ENCODE measurements around the gene CDC42BPB.
A peak's percentile ranks its signal among the peaks of the same experiment; 100 is the strongest.

CDC42BPB gene

DNA sequence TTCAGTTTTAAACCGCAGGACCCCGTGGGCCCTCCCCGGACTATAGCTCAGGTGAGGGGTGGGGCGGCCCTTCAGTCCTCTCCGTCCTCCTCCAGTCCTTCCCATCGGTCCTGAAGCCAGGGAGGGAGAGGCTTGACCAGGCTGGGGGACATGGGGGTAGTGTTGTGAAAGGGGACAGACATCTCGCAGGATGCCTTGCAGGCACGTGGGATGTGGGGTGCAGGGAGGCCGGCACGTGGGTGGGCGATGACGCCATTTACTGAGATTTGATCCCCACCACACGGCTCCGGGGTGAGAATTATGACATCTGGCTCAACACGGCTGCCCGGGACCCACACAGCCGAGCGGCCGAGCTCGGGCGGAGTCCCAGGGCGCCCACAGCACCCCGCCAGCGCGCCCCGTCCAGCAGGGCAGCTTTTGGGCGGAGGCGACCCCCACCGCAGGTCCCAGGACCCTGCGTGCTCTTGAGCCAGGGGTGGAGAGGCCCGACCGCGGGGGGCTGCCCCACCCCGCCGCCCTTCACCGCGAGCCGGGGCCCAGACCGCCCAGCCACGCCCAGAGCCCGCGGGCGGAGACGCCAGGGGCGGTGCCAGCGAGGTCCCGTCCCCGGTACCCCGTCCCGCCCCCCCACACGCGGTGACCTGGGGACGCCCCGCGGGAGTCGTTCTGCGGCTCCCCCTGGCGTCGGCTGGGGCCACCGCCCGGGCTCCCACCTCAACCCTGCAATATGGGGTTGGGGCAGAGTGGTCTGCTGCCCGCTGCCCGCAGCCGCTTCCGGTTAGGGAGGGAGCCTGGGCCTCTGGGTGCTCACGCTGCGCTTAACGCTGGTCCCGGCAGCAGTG, 33.9 kb upstream of the CDC42BPB start:
- Histone ChIP-seq H3K27ac (ENCODE audit: low read length) (no peak overlapping the region), H3K4me1 (ENCODE audit: insufficient read depth, low read length) (peaks cover 16% of the 10 kb centered on the region), H3K4me3 (ENCODE audit: low read depth in 1 of 2, low read length in 2 of 2) (peak overlapping the region in 1 of 2 experiments; percentile 43; a peak in 2 of 4 replicates), H3K4me2 (ENCODE audit: insufficient read depth, low read length) (peak overlapping the region; percentile 70), H3K9me3 (ENCODE audit: insufficient read depth, low read length, severe bottlenecking) (no peaks in the 10 kb centered on the region), H2AFZ (ENCODE audit: low read depth, low read length) (peak overlapping the region; percentile 51), H3K36me3 (ENCODE audit: insufficient read depth, low read length) (no peaks in the 10 kb centered on the region), H4K20me1 (ENCODE audit: insufficient read depth, low read length) (peaks cover 10% of the 10 kb centered on the region), H3K27me3 (ENCODE audit: insufficient read depth, low read length, poor library complexity) (peaks cover 13% of the 10 kb centered on the region), H3K9ac (ENCODE audit: low read depth, low read length) (peak overlapping the region; percentile 26; the same call in 1 of the 2 replicates), H3K79me2 (ENCODE audit: insufficient read depth, low read length) (no peaks in the 10 kb centered on the region)
- DNase-seq (peak; percentile 77), ATAC-seq (ENCODE audit: insufficient read depth, low read depth) (peak; percentile 92)
- TF ChIP-seq, protein P1, sequence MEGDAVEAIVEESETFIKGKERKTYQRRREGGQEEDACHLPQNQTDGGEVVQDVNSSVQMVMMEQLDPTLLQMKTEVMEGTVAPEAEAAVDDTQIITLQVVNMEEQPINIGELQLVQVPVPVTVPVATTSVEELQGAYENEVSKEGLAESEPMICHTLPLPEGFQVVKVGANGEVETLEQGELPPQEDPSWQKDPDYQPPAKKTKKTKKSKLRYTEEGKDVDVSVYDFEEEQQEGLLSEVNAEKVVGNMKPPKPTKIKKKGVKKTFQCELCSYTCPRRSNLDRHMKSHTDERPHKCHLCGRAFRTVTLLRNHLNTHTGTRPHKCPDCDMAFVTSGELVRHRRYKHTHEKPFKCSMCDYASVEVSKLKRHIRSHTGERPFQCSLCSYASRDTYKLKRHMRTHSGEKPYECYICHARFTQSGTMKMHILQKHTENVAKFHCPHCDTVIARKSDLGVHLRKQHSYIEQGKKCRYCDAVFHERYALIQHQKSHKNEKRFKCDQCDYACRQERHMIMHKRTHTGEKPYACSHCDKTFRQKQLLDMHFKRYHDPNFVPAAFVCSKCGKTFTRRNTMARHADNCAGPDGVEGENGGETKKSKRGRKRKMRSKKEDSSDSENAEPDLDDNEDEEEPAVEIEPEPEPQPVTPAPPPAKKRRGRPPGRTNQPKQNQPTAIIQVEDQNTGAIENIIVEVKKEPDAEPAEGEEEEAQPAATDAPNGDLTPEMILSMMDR (IDR thresholded peaks at IDR 0.05; ENCODE audit: borderline replicate concordance, extremely low read depth, low read length, poor library complexity, severe bottlenecking), result peak; percentile 65
- TF ChIP-seq EZH2 (IDR thresholded peaks at IDR 0.05; ENCODE audit: borderline replicate concordance, low read depth, low read length, severe bottlenecking), result no peak

DNA sequence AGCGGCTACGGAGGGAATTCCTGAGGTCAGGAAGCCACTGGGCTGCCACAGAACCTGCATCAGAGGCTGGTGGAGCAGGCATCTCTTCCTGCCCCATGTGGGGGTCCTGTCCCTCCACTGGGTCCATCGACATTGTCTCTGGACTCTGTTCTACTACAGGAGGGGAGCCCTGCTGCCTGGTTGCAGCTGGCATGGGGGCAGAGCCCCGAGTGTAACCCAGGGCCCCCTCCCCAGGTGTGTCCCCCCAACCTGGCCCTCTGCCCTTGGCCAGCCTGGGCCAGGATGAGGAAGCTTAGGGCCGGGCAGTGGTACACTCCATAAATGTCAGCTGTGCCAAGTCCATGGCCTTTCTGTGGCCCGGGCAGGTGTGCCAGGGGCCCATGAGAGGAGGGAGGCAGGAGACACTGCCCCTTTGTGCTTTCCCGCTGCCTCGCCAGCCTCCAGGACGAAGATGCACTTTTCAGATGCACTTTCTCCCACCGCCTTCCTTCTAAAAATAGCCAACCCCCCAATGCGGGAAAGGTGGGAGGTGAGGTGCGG, 33.2 kb upstream of the CDC42BPB start:
- Histone ChIP-seq H3K9me3 (ENCODE audit: insufficient read depth, low read length, severe bottlenecking) (no peaks in the 10 kb centered on the region), H3K27me3 (ENCODE audit: insufficient read depth, low read length, poor library complexity) (peaks cover 13% of the 10 kb centered on the region), H3K9ac (ENCODE audit: low read depth, low read length) (no peak overlapping the region), H3K79me2 (ENCODE audit: insufficient read depth, low read length) (no peaks in the 10 kb centered on the region), H3K4me3 (ENCODE audit: low read depth in 1 of 2, low read length in 2 of 2) (peak overlapping the region in 1 of 2 experiments; percentile 43; a peak in 1 of 4 replicates), H3K27ac (ENCODE audit: low read length) (no peak overlapping the region), H3K4me1 (ENCODE audit: insufficient read depth, low read length) (peaks cover 16% of the 10 kb centered on the region), H3K36me3 (ENCODE audit: insufficient read depth, low read length) (no peaks in the 10 kb centered on the region), H2AFZ (ENCODE audit: low read depth, low read length) (peak overlapping the region; percentile 51), H4K20me1 (ENCODE audit: insufficient read depth, low read length) (peaks cover 10% of the 10 kb centered on the region), H3K4me2 (ENCODE audit: insufficient read depth, low read length) (peak overlapping the region; percentile 70)
- ATAC-seq (ENCODE audit: insufficient read depth, low read depth), result no peak
- no peak for DNase-seq
- no peak for TF ChIP-seq EZH2 (IDR thresholded peaks at IDR 0.05; ENCODE audit: borderline replicate concordance, low read depth, low read length, severe bottlenecking)
- TF ChIP-seq, protein P1 (IDR thresholded peaks at IDR 0.05; ENCODE audit: borderline replicate concordance, extremely low read depth, low read length, poor library complexity, severe bottlenecking), result no peak

DNA sequence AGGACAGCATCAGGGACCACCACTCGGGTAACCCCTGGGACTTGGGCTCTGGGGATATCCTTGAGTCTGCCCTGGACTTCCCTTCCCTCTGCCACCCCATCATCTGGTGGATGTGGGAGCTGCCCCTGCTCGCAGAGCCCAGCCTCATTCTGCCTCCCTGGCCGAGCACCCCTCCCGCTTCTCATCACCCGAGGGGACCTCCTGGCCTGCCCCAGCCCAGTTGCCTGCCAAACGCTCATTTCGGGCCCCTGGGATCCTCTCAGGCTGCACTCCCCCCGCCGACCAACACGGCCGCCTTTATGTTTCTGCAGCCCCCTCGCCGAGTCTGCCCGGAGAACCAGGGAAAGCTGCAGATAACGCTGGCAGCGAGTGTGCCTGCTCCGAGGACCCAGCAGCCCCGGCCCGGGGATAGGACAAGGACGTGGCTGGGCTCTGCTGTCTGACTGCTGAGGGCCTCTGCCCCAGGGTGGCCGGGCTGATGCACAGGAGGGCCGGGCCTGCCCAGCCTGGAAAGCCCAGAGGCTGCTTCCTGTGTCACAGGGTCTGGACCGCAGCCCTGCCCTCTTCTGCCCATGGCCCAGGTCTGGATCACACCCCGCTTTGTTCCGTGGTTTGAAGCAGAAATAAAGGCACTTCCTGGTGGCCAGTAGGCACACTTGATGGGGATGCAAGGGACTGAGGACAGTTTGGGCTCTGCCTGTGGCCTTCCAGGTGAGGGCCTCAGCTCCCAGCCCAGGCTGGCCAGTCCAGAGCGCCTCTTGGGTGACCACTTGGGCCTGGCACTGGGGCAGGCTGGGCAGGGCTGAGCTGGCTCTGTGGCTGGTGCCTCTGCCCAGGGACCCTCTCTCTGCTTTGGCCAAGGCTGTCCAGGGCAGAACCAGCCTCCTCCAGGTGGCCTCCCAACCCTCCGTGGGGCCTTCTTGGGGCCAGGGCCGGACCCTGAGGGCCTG, 32.3 kb upstream of the CDC42BPB start:
- Histone ChIP-seq H3K4me3 (ENCODE audit: low read depth in 1 of 2, low read length in 2 of 2) (no peak overlapping the region), H3K27ac (ENCODE audit: low read length) (no peak overlapping the region), H3K27me3 (ENCODE audit: insufficient read depth, low read length, poor library complexity) (peaks cover 13% of the 10 kb centered on the region), H3K4me2 (ENCODE audit: insufficient read depth, low read length) (no peak overlapping the region), H3K36me3 (ENCODE audit: insufficient read depth, low read length) (no peaks in the 10 kb centered on the region), H3K79me2 (ENCODE audit: insufficient read depth, low read length) (no peaks in the 10 kb centered on the region), H3K9ac (ENCODE audit: low read depth, low read length) (no peak overlapping the region), H4K20me1 (ENCODE audit: insufficient read depth, low read length) (peaks cover 10% of the 10 kb centered on the region), H3K4me1 (ENCODE audit: insufficient read depth, low read length) (peaks cover 16% of the 10 kb centered on the region), H2AFZ (ENCODE audit: low read depth, low read length) (no peak overlapping the region), H3K9me3 (ENCODE audit: insufficient read depth, low read length, severe bottlenecking) (no peaks in the 10 kb centered on the region)
- no peak for DNase-seq
- ATAC-seq (ENCODE audit: insufficient read depth, low read depth), result no peak
- TF ChIP-seq EZH2 (IDR thresholded peaks at IDR 0.05; ENCODE audit: borderline replicate concordance, low read depth, low read length, severe bottlenecking), result no peak
- TF ChIP-seq, protein P1 (IDR thresholded peaks at IDR 0.05; ENCODE audit: borderline replicate concordance, extremely low read depth, low read length, poor library complexity, severe bottlenecking), result no peak

Data from DND-41 (cell line).